Caco-2 (cell line): ENCODE data around the gene ZBTB16. TPM values are rescaled to one million over a fixed set of nuclear protein-coding genes. Genes with fewer than 3 reads are reported as not detected.

Experiments used
- BruUV-seq: library from RNA; stranded (reverse); fragments of 400-500 nt; replicated peaks from 2 replicates; lab custom pipeline; 2021; lab: Mats Ljungman, UMichigan
- CTCF ChIA-PET: fragments of 300-600 bp; sonication (Branson Sonifier 250); formaldehyde crosslinking; loops from one replicate; lab custom pipeline; 2022; ENCODE audit warnings: antibody characterized with exemption; lab: Charles Lee
- POLR2A ChIA-PET: fragments of 300-600 bp; sonication (Branson Sonifier 250); formaldehyde crosslinking; loops from one replicate; lab custom pipeline; 2022; ENCODE audit warnings: antibody characterized with exemption; lab: Charles Lee
- DNase-seq, 2 experiments: peaks; one replicate each; pipeline versions ENCODE4 v3.0.0 to v3.0.0-alpha.2; 2020 to 2022
- H3K27me3 ChIP-seq: replicated peaks from 2 replicates; pipeline ENCODE4 v1.6.0; 2011; ENCODE audit warnings: low read length; ENCODE audit not compliant: control insufficient read depth, insufficient read depth
- H3K36me3 ChIP-seq: 2 replicates; pipeline ENCODE4 v1.5.1; 2011; ENCODE audit warnings: low read length; ENCODE audit not compliant: control insufficient read depth, insufficient read depth
- H3K4me1 ChIP-seq: fragments of 250-450 bp; sonication (Bioruptor Pico); 2 replicates; pipeline ENCODE4 v1.5.1; 2020; ENCODE audit warnings: mild to moderate bottlenecking
- H3K4me3 ChIP-seq: 2 replicates; pipeline ENCODE4 v1.5.1; 2011; ENCODE audit warnings: low read depth, mild to moderate bottlenecking, control low read depth, low read length
- H3K9me3 ChIP-seq: fragments of 250-450 bp; sonication (Bioruptor Pico); 2 replicates; pipeline ENCODE4 v1.5.1; 2020; ENCODE audit warnings: mild to moderate bottlenecking, moderate library complexity
- H3K27ac Mint-ChIP-seq: one replicate; pipeline ENCODE4 v1.8.0; 2022; ENCODE audit warnings: mixed read lengths; ENCODE audit not compliant: unreplicated experiment
- H3K27me3 Mint-ChIP-seq: one replicate; pipeline ENCODE4 v1.8.0; 2022; ENCODE audit warnings: mixed read lengths; ENCODE audit not compliant: insufficient read depth, unreplicated experiment
- H3K36me3 Mint-ChIP-seq: one replicate; pipeline ENCODE4 v1.8.0; 2022; ENCODE audit warnings: mild to moderate bottlenecking, mixed read lengths; ENCODE audit not compliant: insufficient read depth, unreplicated experiment
- H3K4me1 Mint-ChIP-seq: one replicate; pipeline ENCODE4 v1.8.0; 2022; ENCODE audit warnings: low read depth, mixed read lengths; ENCODE audit not compliant: unreplicated experiment
- H3K4me3 Mint-ChIP-seq: one replicate; pipeline ENCODE4 v1.8.0; 2022; ENCODE audit warnings: mild to moderate bottlenecking, moderate library complexity, mixed read lengths; ENCODE audit not compliant: unreplicated experiment
- H3K9me3 Mint-ChIP-seq: one replicate; pipeline ENCODE4 v1.8.0; 2022; ENCODE audit warnings: mixed read lengths; ENCODE audit not compliant: unreplicated experiment
- intact Hi-C: fragments of 100-400 bp; cut with micrococcal nuclease; formaldehyde crosslinking; loops from one replicate; pipeline ENCODE4 v1.10.0; 2022; ENCODE audit not compliant: unreplicated experiment
- total RNA-seq: library from RNA; stranded (reverse); gene quantifications from 2 replicates; pipeline ENCODE4 v1.2.3, GENCODE V29; 2022
- TF ChIP-seq, protein P1 (sequence below), 2 experiments: fragments of 200-600 bp in 1 of 2; IDR thresholded peaks; 1 replicate in 1 of 2; 2 replicates in 1 of 2; pipeline versions ENCODE4 v1.5.1 to v1.8.0; 2011 to 2022; ENCODE audit warnings: antibody characterized with exemption in 1 of 2, control low read depth in 1 of 2, inconsistent platforms in 1 of 2, low read depth in 1 of 2, low read length in 1 of 2, mild to moderate bottlenecking in 1 of 2, moderate library complexity in 1 of 2; ENCODE audit not compliant: insufficient read depth in 1 of 2, severe bottlenecking in 1 of 2, unreplicated experiment in 1 of 2

ZBTB16 gene
- total RNA-seq, 1 experiment from 2014 or later: 12.7 TPM

DNA sequence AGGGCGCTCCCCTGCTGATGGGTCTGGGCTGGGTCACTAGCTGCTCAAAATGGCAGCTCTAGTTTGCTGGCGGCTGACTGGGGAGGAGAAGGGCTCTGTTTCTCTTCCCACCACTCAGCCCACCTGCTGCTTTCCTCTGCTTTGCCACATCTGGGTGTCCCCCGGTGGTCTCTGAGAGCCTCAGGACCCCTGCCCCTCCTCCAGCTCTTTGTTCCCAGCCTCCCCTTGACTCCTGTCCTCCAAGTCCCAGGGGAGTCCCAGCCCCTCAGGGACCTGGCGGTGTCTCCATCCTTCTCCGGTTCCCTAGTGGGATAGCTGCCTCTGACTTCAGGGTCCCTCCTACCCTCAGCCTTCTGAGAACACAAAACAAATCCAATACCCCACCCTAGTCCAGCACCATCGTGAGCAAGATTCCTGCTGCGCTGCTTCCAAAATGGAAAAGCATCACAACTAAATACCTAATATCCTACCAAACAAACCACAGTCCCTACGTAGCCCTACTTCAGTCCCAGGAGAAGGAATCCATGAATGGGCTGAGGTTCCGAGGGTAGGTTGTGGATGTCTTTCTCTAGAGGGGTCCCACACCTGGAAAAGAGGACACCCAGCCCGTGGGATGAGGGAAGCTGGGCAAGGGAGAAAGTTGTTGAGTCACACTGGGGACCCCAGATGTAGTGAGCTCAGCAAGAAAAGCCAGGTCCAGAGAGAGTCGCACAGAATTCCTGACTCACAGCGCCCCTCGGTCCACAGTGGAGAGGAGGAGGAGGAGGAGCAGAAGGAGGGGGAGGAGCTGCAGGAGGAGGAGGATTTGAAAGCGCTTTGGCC is 191.7 kb downstream of the ZBTB16 start:
- no peaks in the 10 kb centered on the region for H3K27me3 ChIP-seq
- ChIA-PET POLR2A (no interaction called here), CTCF (interaction anchor here (0.5 to 1.2 kb wide), 5 partner anchors 42 to 355 kb away, joined by 3 to 4 read pairs (median 3); no protein-coding TSS in a partner anchor)
- TF ChIP-seq, protein P1, sequence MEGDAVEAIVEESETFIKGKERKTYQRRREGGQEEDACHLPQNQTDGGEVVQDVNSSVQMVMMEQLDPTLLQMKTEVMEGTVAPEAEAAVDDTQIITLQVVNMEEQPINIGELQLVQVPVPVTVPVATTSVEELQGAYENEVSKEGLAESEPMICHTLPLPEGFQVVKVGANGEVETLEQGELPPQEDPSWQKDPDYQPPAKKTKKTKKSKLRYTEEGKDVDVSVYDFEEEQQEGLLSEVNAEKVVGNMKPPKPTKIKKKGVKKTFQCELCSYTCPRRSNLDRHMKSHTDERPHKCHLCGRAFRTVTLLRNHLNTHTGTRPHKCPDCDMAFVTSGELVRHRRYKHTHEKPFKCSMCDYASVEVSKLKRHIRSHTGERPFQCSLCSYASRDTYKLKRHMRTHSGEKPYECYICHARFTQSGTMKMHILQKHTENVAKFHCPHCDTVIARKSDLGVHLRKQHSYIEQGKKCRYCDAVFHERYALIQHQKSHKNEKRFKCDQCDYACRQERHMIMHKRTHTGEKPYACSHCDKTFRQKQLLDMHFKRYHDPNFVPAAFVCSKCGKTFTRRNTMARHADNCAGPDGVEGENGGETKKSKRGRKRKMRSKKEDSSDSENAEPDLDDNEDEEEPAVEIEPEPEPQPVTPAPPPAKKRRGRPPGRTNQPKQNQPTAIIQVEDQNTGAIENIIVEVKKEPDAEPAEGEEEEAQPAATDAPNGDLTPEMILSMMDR (IDR thresholded peaks at IDR 0.05; ENCODE audit: insufficient read depth in 1 of 2, low read depth in 1 of 2, low read length in 1 of 2, severe bottlenecking in 1 of 2, unreplicated experiment in 1 of 2): no peak
- no peaks in the 10 kb centered on the region for H3K9me3 ChIP-seq
- H3K36me3 ChIP-seq: no peaks in the 10 kb centered on the region
- BruUV-seq: no TSS peak
- no peaks in the 10 kb centered on the region for H3K4me1 Mint-ChIP-seq
- peaks cover 5% of the 10 kb centered on the region for H3K36me3 Mint-ChIP-seq
- no peak overlapping the region for H3K27ac Mint-ChIP-seq
- H3K9me3 Mint-ChIP-seq: no peaks in the 10 kb centered on the region
- no peak overlapping the region for H3K4me3 ChIP-seq
- intact Hi-C loops: no loop called here
- no peaks in the 10 kb centered on the region for H3K4me1 ChIP-seq
- no peak overlapping the region for H3K4me3 Mint-ChIP-seq
- H3K27me3 Mint-ChIP-seq: no peaks in the 10 kb centered on the region
- DNase-seq: no peak

DNA sequence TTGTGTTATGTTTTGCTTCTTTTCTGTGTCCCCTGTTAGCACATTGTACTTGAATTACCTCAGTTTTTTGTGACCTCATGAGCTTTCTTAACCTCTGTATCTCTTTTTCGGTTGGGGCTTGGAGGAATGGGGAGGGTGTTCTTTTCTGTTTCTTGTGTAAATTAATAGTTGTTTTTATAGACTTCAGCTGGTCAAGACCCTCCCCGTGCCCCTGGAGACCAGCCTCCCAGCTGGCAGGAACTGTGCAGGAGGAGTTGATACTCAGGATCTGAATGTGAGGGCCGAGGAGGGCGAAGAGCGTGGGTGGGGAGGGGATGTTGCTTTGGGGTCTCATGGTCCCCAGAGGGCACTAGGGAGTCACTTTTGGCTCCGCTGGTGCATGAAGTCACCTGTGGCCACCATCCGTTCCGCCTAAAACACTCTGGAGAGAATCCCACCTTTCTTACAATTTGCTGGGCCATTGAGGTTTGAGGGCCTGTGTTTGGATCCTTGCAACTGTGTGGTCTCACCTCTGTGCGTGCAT is 192.4 kb downstream of the ZBTB16 start:
- H3K4me3 ChIP-seq: no peak overlapping the region
- no peaks in the 10 kb centered on the region for H3K36me3 ChIP-seq
- no peaks in the 10 kb centered on the region for H3K9me3 Mint-ChIP-seq
- TF ChIP-seq, protein P1 (IDR thresholded peaks at IDR 0.05; ENCODE audit: insufficient read depth in 1 of 2, low read depth in 1 of 2, low read length in 1 of 2, severe bottlenecking in 1 of 2, unreplicated experiment in 1 of 2): peak; percentile 27 to 28
- no peak overlapping the region for H3K27ac Mint-ChIP-seq
- POLR2A ChIA-PET: no interaction called here
- no TSS peak for BruUV-seq
- H3K27me3 ChIP-seq: no peaks in the 10 kb centered on the region
- no peaks in the 10 kb centered on the region for H3K4me1 Mint-ChIP-seq
- no peak for DNase-seq
- no peak overlapping the region for H3K4me3 Mint-ChIP-seq
- intact Hi-C loops: no loop called here
- peaks cover 5% of the 10 kb centered on the region for H3K36me3 Mint-ChIP-seq
- no peaks in the 10 kb centered on the region for H3K9me3 ChIP-seq
- no peaks in the 10 kb centered on the region for H3K27me3 Mint-ChIP-seq
- H3K4me1 ChIP-seq: no peaks in the 10 kb centered on the region
- CTCF ChIA-PET: interaction anchor here (0.5 to 1.2 kb wide), 3 partner anchors 43 to 356 kb away, joined by 3 to 4 read pairs (median 4); no protein-coding TSS in a partner anchor

DNA sequence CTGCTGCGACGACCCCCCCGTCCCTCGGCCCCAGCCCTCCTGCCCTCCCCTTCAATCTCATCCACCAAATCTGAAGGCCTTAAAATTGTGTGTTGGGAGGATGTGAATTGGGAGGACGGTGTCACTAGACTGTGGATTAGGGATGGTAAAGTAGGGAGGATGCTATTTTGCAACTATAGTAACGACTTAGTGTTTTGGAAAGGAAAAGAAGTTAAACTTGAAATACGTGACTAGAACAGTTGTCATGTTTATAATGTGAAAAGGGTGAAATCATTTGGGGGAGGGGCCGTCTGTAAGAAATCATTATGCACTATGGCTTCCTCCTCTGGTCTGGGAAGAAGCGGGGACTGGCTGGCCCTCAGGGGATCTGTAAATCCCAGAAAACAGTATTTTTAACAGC is 193.3 kb downstream of the ZBTB16 start:
- ChIA-PET POLR2A (interaction anchor here (0.7 kb wide), 1 partner anchor 48 kb away, joined by 4 read pairs; no protein-coding TSS in a partner anchor), CTCF (no interaction called here)
- H3K36me3 ChIP-seq: no peaks in the 10 kb centered on the region
- Mint-ChIP-seq H3K4me1 (peaks cover 7% of the 10 kb centered on the region), H3K36me3 (peaks cover 5% of the 10 kb centered on the region), H3K27ac (no peak overlapping the region), H3K4me3 (no peak overlapping the region), H3K27me3 (no peaks in the 10 kb centered on the region), H3K9me3 (no peaks in the 10 kb centered on the region)
- peaks cover 6% of the 10 kb centered on the region for H3K4me1 ChIP-seq
- no peak overlapping the region for H3K4me3 ChIP-seq
- TF ChIP-seq, protein P1 (IDR thresholded peaks at IDR 0.05; ENCODE audit: insufficient read depth in 1 of 2, low read depth in 1 of 2, low read length in 1 of 2, severe bottlenecking in 1 of 2, unreplicated experiment in 1 of 2): no peak
- no peaks in the 10 kb centered on the region for H3K27me3 ChIP-seq
- DNase-seq: no peak
- intact Hi-C loops: no loop called here
- no TSS peak for BruUV-seq
- H3K9me3 ChIP-seq: no peaks in the 10 kb centered on the region
